HEK293T (cell line): ENCODE results near the gene ANKLE1.

Experiments used
- CTCF ChIA-PET: fragments of 350-600 bp; formaldehyde crosslinking; extraction: SDS; loops from one replicate; lab custom pipeline; 2021; ENCODE audit warnings: antibody characterized with exemption, inconsistent platforms; lab: Yijun Ruan, JAX
- POLR2A ChIA-PET: fragments of 350-600 bp; formaldehyde crosslinking; extraction: SDS; loops from one replicate; lab custom pipeline; 2020; ENCODE audit warnings: antibody characterized with exemption, inconsistent platforms; lab: Yijun Ruan, JAX
- DNase-seq: peaks from one replicate; pipeline ENCODE4 v3.0.0; 2012; ENCODE audit warnings: mixed read lengths; ENCODE audit errors: extremely low spot score
- ARNT ChIP-seq: fragments of 450-650 bp; IDR thresholded peaks from 2 replicates; pipeline ENCODE4 v1.6.1; 2017; ENCODE audit warnings: mild to moderate bottlenecking
- BHLHE40 ChIP-seq: fragments of 450-650 bp; IDR thresholded peaks from 2 replicates; pipeline ENCODE4 v1.6.1; 2016; ENCODE audit warnings: mild to moderate bottlenecking, moderate library complexity, borderline replicate concordance
- CTBP1 ChIP-seq: fragments of 450-650 bp; IDR thresholded peaks from 2 replicates; pipeline ENCODE4 v1.6.1; 2016; ENCODE audit warnings: borderline replicate concordance
- ELF4 ChIP-seq: fragments of 450-650 bp; IDR thresholded peaks from 2 replicates; pipeline ENCODE4 v1.6.1; 2017; ENCODE audit warnings: antibody characterized with exemption
- FOXA1 ChIP-seq: fragments of 450-650 bp; IDR thresholded peaks from 2 replicates; pipeline ENCODE4 v1.6.1; 2016; ENCODE audit warnings: mild to moderate bottlenecking
- FOXK2 ChIP-seq: fragments of 450-650 bp; IDR thresholded peaks from 2 replicates; pipeline ENCODE4 v1.6.1; 2016; ENCODE audit warnings: mild to moderate bottlenecking
- FOXM1 ChIP-seq: fragments of 450-650 bp; IDR thresholded peaks from 2 replicates; pipeline ENCODE4 v1.6.1; 2017; ENCODE audit warnings: mild to moderate bottlenecking, borderline replicate concordance
- HDGF ChIP-seq: fragments of 450-650 bp; IDR thresholded peaks from 2 replicates; pipeline ENCODE4 v1.6.1; 2017; ENCODE audit warnings: antibody characterized with exemption, borderline replicate concordance
- L3MBTL2 ChIP-seq: fragments of 450-650 bp; conservative IDR thresholded peaks from 2 replicates; pipeline ENCODE4 v1.6.1; 2016; ENCODE audit warnings: mild to moderate bottlenecking
- LEF1 ChIP-seq: fragments of 450-650 bp; IDR thresholded peaks from 2 replicates; pipeline ENCODE4 v1.6.1; 2017; ENCODE audit warnings: mild to moderate bottlenecking, borderline replicate concordance
- NFRKB ChIP-seq: fragments of 450-650 bp; IDR thresholded peaks from 2 replicates; pipeline ENCODE4 v1.6.1; 2016; ENCODE audit warnings: mild to moderate bottlenecking, moderate library complexity
- PKNOX1 ChIP-seq: fragments of 450-650 bp; IDR thresholded peaks from 2 replicates; pipeline ENCODE4 v1.6.1; 2016
- SP1 ChIP-seq: fragments of 450-650 bp; IDR thresholded peaks from 2 replicates; pipeline ENCODE4 v1.6.1; 2017
- SUZ12 ChIP-seq: fragments of 450-650 bp; IDR thresholded peaks from 2 replicates; pipeline ENCODE4 v1.6.1; 2016; ENCODE audit warnings: mild to moderate bottlenecking
- TARDBP ChIP-seq: fragments of 450-650 bp; IDR thresholded peaks from 2 replicates; pipeline ENCODE4 v1.6.1; 2016
- ZNF384 ChIP-seq: fragments of 450-650 bp; IDR thresholded peaks from 2 replicates; pipeline ENCODE4 v1.6.1; 2016

The ANKLE1 gene

GRCh38 chr19:17285415-17286135 is 3.9 kb downstream of the ANKLE1 start:
- ChIA-PET CTCF (no interaction called here), POLR2A (interaction anchor here (1.4 kb wide), 1 partner anchor 19 kb away, joined by 3 read pairs; the partner anchor contains the start of gene BABAM1)
- TF ChIP-seq CTBP1 = no peak
- no peak for TF ChIP-seq ZNF384
- no peak for TF ChIP-seq FOXK2
- no peak for TF ChIP-seq ELF4
- no peak for TF ChIP-seq L3MBTL2
- TF ChIP-seq ARNT = no peak
- no peak for TF ChIP-seq TARDBP
- no peak for TF ChIP-seq PKNOX1
- no peak for TF ChIP-seq LEF1
- no peak for TF ChIP-seq NFRKB
- no peak for TF ChIP-seq SUZ12
- TF ChIP-seq HDGF = no peak
- TF ChIP-seq FOXM1 = no peak
- TF ChIP-seq SP1 = no peak
- no peak for DNase-seq

GRCh38 chr19:17286263-17286662 is 4.6 kb downstream of the ANKLE1 start:
- POLR2A ChIA-PET = interaction anchor here (1.4 kb wide), 1 partner anchor 19 kb away, joined by 3 read pairs; the partner anchor contains the start of gene BABAM1
- DNase-seq = no peak
- CTCF ChIA-PET = no interaction called here
- TF ChIP-seq BHLHE40 (no peak), L3MBTL2 (no peak), SUZ12 (no peak), TARDBP (no peak), ELF4 (no peak), CTBP1 (no peak), PKNOX1 (no peak), SP1 (no peak), ARNT (no peak), FOXK2 (no peak), NFRKB (no peak), HDGF (no peak), FOXM1 (no peak), LEF1 (no peak), FOXA1 (no peak), ZNF384 (no peak)

- ChIA-PET CTCF (no interaction called here), POLR2A (interaction anchor here (1.4 kb wide), 1 partner anchor 20 kb away, joined by 3 read pairs; the partner anchor contains the start of gene BABAM1)
- DNase-seq = no peak
- TF ChIP-seq SUZ12 (no peak), LEF1 (no peak), TARDBP (no peak)
Measured at GRCh38 chr19:17286752-17287151, 5.1 kb downstream of the ANKLE1 start.

GRCh38 chr19:17289489-17289888 is 7.8 kb downstream of the ANKLE1 start:
- POLR2A ChIA-PET = interaction anchor here (0.8 to 2.1 kb wide), 5 partner anchors 16 to 74 kb away, joined by 3 to 9 read pairs (median 4); partner anchors contain the start of genes BABAM1, MRPL34 and USE1
- TF ChIP-seq L3MBTL2 (no peak), PKNOX1 (peak; percentile 98)
- CTCF ChIA-PET = interaction anchor here (1.8 kb wide), 1 partner anchor 23 kb away, joined by 5 read pairs; the partner anchor contains the start of gene BABAM1
- DNase-seq = peak; percentile 91

- DNase-seq = peak; percentile 94
- TF ChIP-seq NFRKB = no peak
- TF ChIP-seq FOXA1 = no peak
- peak; percentile 49; the same call in 1 of the 2 replicates for TF ChIP-seq ELF4
- no peak for TF ChIP-seq SUZ12
- no peak for TF ChIP-seq CTBP1
- TF ChIP-seq PKNOX1 = no peak
- no peak for TF ChIP-seq BHLHE40
- TF ChIP-seq L3MBTL2 = peak; percentile 82
- POLR2A ChIA-PET = interaction anchor here (0.6 to 2.2 kb wide), 14 partner anchors 11 to 144 kb away, joined by 3 to 14 read pairs (median 4); partner anchors contain the start of genes ABHD8, ANO8, DDA1 and GTPBP3
- CTCF ChIA-PET = interaction anchor here (0.6 to 1.3 kb wide), 8 partner anchors 11 to 274 kb away, joined by 3 to 11 read pairs (median 6); partner anchors contain the start of gene ABHD8
Measured at GRCh38 chr19:17292301-17293074, 10.8 kb downstream of the ANKLE1 start.
